GM20431 (cell line): ENCODE data around the gene RNF10.
"Not testable (repeated sequence)": the region's sequence is repeated elsewhere in the genome, so short reads cannot be mapped to it uniquely, and the experiment has no call there.

Source experiments
- in situ Hi-C: fragments of 300-500 bp; cut with MseI, MboI; formaldehyde crosslinking; loops from one replicate; pipeline ENCODE4 v1.15.0; 2020; ENCODE audit warnings: low sequenced_read_pairs; ENCODE audit not compliant: unreplicated experiment

Gene RNF10

DNA sequence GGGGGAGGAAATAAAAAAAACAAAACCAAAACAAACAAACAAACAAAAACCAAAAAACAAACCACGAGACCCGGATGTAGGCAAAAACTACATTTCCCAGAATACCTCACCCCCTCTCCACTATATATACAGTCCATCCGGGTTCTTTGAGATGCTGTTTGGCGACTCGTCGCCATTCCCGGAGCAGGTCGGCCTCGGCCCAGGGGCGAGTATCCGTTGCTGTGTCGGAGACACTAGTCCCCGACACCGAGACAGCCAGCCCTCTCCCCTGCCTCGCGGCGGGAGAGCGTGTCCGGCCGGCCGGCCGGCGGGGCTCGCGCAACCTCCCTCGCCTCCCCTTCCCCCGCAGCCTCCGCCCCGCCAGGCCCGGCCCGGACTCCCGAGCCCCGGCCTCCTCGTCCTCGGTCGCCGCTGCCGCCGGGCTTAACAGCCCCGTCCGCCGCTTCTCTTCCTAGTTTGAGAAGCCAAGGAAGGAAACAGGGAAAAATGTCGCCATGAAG is at the start of gene RNF10:
Gene RNF10 (plus strand): TSS at position 154 of the 500 bp plus-strand sequence. CDS start 456 bp downstream, outside the sequence.
- in situ Hi-C loops: no loop called here

- in situ Hi-C loops: no loop called here
These were observed 47.9 kb upstream of the RNF10 start for GRCh38 chr12:120485961-120486881.

DNA sequence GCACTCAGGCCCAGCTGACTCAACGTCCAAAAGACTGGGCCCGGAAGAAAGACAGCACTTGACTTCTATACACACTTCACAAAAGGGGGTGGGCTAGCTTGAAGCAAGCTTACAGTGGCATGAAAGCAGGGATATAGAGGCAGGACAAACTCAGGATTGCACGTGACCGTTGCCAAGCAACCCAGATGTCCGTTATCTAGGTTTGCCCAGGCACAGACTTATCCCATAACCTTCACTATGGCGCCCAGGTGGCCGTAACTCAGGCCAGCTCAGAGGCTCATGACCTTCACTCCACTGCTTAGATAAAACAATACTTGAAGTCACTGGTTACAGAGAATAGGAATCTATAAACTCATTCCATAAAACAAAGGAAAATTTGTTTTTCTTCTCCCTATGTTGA is 46.6 kb upstream of the RNF10 start:
- in situ Hi-C loops: not testable (repeated sequence)

- in situ Hi-C loops: no loop called here
These were observed 46.0 kb upstream of the RNF10 start for GRCh38 chr12:120488057-120488640.

DNA sequence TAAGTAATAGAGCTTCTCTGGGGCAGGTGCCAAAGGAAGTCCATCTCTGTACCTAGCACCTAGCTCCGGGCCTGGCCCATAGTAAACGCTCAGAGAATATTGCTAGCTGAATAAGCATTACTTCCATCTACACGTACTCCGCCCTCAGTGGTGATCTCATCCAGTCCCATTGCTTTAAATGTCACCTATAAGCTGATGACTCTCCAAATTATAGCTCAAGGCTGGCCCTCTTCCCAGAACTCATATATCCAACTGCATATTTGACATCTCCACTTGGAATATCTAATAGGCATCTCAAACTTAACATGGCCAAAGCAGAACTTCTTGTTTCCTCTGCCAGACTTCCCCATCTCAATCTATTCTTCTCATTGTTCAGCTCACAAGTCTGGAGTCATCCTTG is 45.1 kb upstream of the RNF10 start:
- in situ Hi-C loops: no loop called here

DNA sequence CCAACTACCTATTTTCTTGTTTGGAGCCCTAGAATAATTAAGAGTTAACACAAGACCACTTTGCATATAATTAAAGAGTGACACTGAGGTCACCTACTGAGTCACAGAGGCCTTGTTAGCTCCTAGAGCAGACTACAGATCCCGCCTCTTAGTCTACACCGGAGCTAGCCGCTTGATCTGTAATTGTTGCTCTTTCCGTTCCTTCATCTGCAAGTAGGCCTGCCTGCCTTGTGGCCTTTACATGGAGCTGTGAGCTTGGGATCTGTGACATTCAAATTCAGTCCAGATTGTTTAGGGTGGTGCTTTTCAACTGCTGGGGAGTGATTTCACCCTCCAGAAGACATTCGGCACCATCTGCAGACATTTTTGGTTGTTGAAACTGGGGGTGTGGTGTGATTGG is 43.8 kb upstream of the RNF10 start:
- in situ Hi-C loops: no loop called here

DNA sequence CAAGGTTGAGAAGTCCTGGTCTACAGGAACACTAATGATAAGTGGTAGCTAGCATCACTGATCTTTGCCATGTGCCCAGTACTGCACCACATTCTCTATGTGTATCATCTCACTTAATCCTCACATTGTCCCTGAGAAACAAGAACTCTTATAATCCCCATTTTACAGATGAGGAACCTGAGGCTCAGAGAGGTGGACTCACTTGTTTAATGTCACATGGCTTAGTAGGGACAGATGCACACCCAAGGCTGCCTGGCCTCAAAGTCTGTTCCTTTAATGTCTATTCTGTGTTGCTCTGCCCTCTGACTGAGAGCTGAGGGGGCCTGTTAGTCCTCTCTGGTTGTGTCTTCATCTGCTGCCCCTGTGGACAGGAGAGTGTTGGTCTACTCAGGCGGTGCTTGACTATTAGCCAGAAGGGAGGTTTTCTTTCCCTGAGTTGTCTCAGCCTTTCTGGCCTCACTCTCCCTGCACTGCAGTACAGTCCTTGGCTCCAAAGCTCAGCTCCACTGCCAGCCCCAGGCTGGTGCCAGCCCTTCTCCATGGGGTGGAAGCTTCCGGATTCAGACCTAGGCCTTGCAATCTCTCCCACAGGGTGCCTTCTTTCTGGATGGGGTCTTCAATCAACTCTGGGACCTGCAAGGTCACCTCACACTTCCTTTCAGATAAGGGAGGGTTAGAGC is 43.2 kb upstream of the RNF10 start:
- in situ Hi-C loops: no loop called here

DNA sequence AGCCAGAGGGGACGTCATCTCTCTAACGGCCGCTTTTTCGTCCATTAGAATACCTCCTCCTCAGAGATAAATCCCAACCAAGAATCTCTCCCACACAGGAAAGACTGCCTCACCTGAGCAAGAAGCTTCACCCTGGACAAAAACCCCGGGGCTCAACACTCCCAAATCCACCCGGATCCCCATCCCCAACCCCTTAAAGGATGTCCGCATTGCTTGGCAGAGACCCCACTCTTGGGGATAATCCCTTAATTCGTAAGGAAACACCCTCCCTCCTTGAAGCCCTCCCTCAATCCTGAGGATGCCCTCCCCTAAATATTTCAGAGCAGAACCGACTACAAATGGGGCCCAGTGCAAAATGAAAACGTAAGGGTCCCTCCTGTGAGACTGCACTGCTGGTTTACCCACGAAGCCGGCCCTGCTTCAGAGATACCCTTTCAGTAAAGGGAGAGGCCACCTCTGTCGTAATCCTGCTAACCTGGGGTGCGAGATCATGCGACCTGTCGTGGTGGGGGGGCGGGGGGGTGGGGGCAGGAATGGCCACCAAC is 38.9 kb upstream of the RNF10 start:
- in situ Hi-C loops: no loop called here

GRCh38 chr12:120495731-120496412 is 38.3 kb upstream of the RNF10 start, which contains the start of gene DYNLL1:
Gene DYNLL1 (plus strand): TSS chr12:120496113. CDS start chr12:120496422, 309 bp downstream.
- in situ Hi-C loops: no loop called here

DNA sequence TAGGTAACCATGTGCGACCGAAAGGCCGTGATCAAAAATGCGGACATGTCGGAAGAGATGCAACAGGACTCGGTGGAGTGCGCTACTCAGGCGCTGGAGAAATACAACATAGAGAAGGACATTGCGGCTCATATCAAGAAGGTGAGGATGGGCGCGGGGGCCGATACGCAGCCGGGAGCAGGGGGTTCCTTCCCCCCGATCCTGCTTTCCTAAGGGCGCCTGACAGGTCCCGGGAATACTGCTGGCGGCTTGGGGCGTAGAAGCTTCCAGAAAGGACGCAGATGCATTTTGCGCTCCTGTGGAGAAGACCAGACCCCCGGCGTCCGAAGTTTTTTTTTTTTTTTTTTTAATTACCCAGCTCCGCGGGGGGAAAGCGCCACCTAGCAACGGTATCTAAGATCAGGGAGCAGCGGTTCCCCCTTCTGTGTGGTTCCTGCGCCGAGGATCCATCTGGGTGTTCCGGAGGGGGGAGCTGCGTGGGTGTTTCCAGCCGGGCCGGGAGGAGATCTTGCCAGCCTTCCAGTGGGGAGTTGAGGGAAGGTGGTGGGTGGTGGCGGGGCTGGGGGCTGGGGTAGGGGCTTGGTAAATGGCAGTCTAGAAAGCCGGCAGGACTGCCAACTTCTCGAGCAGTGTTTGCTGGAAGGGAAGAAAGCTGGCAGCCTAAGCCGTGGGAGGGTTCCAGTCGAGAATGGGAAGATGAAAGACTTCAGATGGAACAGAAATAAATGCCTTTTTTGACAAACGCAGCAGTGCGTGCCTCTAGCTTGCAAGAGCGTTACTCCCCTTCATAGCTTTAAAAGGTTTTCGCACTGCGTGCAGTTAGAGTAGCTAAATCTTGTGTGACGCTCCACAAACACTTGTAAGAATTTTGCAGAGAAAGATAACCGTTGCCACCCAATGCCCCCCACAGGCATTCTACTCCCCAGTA is 37.5 kb upstream of the RNF10 start:
- in situ Hi-C loops: no loop called here

DNA sequence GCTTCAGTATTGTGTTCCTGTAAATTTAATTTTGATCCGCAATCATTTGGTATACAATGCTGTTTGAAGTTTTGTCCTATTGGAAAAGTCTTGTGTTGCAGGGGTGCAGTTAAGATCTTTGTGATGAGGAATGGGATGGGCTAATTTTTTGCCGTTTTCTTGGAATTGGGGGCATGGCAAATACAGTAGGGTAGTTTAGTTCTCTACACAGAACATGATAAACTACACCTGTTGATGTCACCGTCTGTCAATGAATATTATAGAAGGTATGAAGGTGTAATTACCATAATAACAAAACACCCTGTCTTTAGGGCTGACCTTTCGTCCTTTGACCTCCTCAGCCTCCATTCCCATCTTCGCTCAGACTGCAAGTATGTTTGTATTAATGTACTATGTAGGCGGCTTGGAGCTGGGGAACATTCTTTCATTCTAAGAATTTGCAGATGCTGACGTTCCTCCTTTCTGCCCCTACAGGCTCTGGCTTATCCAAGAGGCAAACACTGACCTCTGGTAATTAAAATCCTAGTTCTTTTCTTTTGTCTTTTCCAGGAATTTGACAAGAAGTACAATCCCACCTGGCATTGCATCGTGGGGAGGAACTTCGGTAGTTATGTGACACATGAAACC is 36.5 kb upstream of the RNF10 start:
- in situ Hi-C loops: no loop called here

DNA sequence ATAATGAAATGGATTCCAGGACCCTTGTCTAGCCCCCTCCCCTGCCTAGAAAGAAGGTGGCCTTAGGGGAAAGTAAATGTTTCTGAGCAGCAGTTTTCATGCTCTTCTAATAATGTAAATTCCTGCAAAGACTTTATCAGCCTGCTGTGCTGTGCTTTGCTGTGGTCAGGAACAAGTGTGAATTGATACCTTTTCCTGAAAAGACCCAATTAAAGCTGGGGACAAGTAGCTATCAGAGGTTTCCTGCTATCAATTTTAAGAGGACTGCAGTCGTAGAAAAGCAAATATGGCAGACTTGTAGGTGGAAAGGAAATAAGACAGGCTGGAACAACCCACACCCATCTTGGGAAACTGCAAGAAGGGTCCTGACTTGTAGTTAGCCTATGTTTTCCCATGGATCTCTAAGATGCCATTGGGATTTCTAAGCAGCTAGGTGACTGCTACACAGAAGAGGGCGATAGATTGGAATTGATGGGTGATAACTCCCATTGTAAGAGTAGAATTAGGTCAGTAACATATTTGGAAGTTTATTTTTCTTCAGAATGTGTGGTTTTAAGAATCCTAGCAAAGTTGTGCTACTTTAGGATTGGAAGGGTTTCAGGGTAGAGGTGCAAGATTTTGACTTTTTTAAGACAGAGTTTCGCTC is 35.2 kb upstream of the RNF10 start:
- in situ Hi-C loops: no loop called here

DNA sequence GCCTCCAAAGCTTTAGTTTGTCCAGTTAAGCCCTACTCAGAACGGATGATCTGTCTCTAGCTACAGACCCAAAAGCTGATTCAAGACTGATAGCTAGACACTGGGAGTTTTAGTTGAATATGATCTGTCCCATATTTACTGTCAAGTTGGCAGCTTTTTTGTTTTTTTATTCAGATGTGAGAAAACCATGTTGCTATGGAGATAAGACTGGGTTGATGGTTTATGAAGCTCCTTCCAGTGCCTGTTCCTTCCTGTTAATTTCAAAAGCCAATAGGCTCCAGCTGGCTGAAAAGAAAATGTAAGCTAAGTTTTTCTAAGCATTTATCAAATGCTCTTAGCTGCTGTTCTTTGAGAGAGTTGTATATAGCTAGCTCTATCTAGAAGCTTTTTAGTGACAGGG is 33.6 kb upstream of the RNF10 start:
- in situ Hi-C loops: no loop called here

GRCh38 chr12:120504587-120504986 is 29.6 kb upstream of the RNF10 start:
- in situ Hi-C loops: no loop called here

DNA sequence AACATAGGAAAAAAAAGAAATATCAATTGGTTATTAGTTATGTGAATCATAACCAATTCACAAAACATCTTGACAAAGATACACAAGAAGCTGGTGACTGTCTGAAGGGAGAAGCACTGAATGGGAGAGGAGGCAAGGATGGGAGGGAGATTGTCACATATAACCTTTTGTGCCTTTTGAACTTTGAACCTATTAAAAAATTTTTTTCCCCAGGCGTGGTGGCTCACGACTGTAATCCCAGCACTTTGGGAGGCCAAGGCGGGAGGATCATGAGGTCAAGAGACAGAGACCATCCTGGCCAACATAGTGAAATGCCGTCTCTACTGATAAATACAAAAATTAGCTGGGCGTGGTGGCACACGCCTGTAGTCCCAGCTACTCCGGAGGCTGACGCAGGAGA is 25.6 kb upstream of the RNF10 start:
- in situ Hi-C loops: no loop called here

- in situ Hi-C loops: no loop called here
These were observed 20.2 kb upstream of the RNF10 start for GRCh38 chr12:120514002-120514401.

DNA sequence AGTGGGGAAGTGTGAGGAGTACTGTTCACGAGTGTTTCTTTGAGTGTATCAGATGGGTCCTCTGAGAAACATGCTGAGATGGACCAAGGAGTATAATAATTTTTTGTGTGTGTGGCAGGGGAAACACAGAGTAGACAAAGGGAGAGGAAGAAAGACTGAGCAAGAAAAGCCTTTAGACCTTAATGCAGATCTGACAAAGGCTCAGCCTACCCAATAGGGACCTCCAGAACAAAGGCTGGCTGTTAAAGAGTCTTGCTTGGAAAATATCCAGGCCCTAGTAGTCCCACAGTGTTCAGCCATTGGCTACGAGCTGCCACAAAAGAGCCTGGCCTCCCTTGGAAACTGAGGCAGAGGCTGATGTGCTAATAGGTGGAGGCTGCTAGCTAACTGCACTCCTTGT is 18.7 kb upstream of the RNF10 start:
- in situ Hi-C loops: no loop called here

DNA sequence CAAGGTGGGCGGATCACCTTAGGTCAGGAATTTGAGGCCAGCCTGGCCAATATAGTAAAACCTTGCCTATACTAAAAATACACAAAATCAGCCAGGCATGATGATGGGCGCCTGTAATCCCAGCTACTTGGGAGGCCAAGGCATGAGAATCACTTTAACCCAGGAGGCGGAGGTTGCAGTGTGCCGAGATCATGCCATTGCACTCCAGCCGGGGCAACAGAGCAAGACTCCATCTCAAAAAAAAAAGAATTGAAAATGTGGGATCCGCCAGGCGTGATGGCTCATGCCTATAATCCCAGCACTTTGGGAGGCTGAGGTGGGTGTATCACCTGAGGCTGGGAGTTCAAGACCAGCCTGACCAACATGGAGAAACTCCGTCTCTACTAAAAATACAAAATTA is 14.8 kb upstream of the RNF10 start:
- in situ Hi-C loops: not testable (repeated sequence)
